ENCODE measurements around the gene KLRC3. TPM values are rescaled to one million over a fixed set of nuclear protein-coding genes. Genes with fewer than 3 reads are reported as not detected.

The KLRC3 gene
- total and polyA plus RNA-seq, 2 of the 13 experiments (the other 11 are each of a cell fraction or from before 2014, with no cell fraction given): not detected

GRCh38 chr12:10408842-10409241, 11.6 kb downstream of the KLRC3 start (continued):
- no peak for TF ChIP-seq XBP1 (CRISPR knock-in tag; IDR thresholded peaks at IDR 0.05)
- TF ChIP-seq HES4 (CRISPR knock-in tag; IDR thresholded peaks at IDR 0.05; ENCODE audit: borderline replicate concordance): no peak
- no peak for TF ChIP-seq IRF1 (CRISPR knock-in tag; IDR thresholded peaks at IDR 0.05; ENCODE audit: low read depth)
- TF ChIP-seq ZMAT3 (CRISPR knock-in tag; conservative IDR thresholded peaks at IDR 0.05): no peak
- TF ChIP-seq REST (IDR thresholded peaks at IDR 0.05; ENCODE audit: borderline replicate concordance in 1 of 2, low read depth in 1 of 2, low read length in 2 of 2): no peak

GRCh38 chr12:10406725-10407124, 13.7 kb downstream of the KLRC3 start:
- ChIA-PET CTCF (ENCODE audit: low intra/inter-chr PET ratio, low total read pairs) (no interaction called here), POLR2A (no interaction called here)
- no peak overlapping the region for H3K4me2 ChIP-seq (ENCODE audit: low read depth, low read length)
- H3K9ac ChIP-seq (ENCODE audit: insufficient read depth, low read depth, low read length): no peak overlapping the region
- no peaks in the 10 kb centered on the region for H3K9me3 ChIP-seq (ENCODE audit: low read length)
- in situ Hi-C loops (cut with HindIII; ENCODE audit: extremely low pct_ligation_motif_present, low pct_unique_long_range_greater_than_20kb) (no loop called here), intact Hi-C loops (cut with micrococcal nuclease; ENCODE audit: unreplicated experiment) (no loop called here)
- WGBS (ENCODE audit: low lambda C conversion rate): 0% methylated on average over 4 of the region's 4 CpGs
- H3K4me3 ChIP-seq (replicated peaks in 1 of 3; ENCODE audit: insufficient read depth in 1 of 3, low read depth in 2 of 3, low read length in 3 of 3): no peak overlapping the region
- no TSS peak for BruUV-seq (replicated peaks)
- no peaks in the 10 kb centered on the region for H3K4me1 ChIP-seq (ENCODE audit: insufficient read depth, low read length)
- H3K27ac ChIP-seq (ENCODE audit: extremely low read length, insufficient read depth, low read length): no peak overlapping the region
- DNase-seq (ENCODE audit: low spot score): no peak
- H4K20me1 ChIP-seq (ENCODE audit: insufficient read depth, low read length): no peaks in the 10 kb centered on the region
- ATAC-seq: no peak
- no peaks in the 10 kb centered on the region for H3K27me3 ChIP-seq (ENCODE audit: control insufficient read depth in 1 of 2, insufficient read depth in 2 of 2, low read length in 2 of 2)
- H2AFZ ChIP-seq (ENCODE audit: low read length): no peak overlapping the region
- no peaks in the 10 kb centered on the region for H3K36me3 ChIP-seq (replicated peaks in 1 of 2; ENCODE audit: control insufficient read depth in 1 of 2, insufficient read depth in 2 of 2, low read length in 2 of 2)
- no peaks in the 10 kb centered on the region for H3K79me2 ChIP-seq (ENCODE audit: insufficient read depth, low read length)
- no peak for FAIRE-seq
- TF ChIP-seq PHB2 (IDR thresholded peaks at IDR 0.05; ENCODE audit: partially characterized antibody) (no peak), ZBTB21 (CRISPR knock-in tag; IDR thresholded peaks at IDR 0.05) (no peak), SYNCRIP (IDR thresholded peaks at IDR 0.05; ENCODE audit: insufficient read depth, low read depth, low read length) (no peak), ZNF207 (IDR thresholded peaks at IDR 0.05; ENCODE audit: borderline replicate concordance) (no peak), ONECUT2 (CRISPR knock-in tag; IDR thresholded peaks at IDR 0.05) (no peak), ZNF318 (CRISPR knock-in tag; IDR thresholded peaks at IDR 0.05) (no peak)

Measured in HepG2 (cell line).